GM04504 (cell line): ENCODE data around the gene FGF9.

ENCODE experiments used
- DNase-seq: peaks from one replicate; pipeline ENCODE4 v3.0.0-alpha.2; 2012; ENCODE audit warnings: low read depth

FGF9 gene

GRCh38 chr13:21710163-21710562 lies 39.3 kb downstream of the FGF9 start:
- no peak for DNase-seq

DNA sequence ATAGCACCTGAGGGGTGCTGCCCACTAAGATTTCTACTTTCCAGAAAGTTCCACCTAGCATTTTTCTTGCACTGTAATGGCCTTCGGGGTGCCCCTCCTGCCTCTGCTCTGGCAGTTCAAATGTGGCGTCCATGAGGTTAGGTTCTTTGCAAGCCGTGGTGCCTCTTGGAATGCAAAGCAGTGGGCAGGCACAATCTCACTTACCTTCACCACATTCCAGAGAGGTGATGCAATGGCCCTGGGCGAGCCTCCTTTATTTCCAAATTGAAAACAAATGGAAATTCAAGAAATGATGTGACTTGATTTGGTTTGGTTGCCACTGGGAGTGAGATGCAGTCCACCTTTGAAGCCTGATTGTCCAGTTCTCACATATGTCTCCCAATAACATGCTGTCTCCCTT lies 46.9 kb downstream of the FGF9 start:
- DNase-seq, result no peak

DNA sequence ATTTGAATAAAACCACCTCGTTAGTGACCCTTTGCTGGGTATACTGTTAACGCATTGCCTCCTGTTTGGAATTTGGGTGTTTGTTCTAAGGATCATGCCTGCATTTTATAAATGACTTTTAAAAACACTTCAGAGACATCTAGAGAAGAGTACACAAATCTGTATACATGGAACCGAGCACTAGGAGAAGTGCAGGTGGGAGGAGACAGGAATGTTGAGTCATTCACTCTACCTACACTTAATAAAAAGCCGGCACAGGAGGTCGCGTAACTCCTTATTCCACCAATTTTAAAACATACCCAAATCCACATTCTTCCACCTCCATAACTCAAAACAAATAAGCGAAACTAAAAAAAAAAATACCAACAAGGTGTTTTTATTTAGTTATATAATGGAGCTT lies 48.6 kb downstream of the FGF9 start:
- no peak for DNase-seq

DNA sequence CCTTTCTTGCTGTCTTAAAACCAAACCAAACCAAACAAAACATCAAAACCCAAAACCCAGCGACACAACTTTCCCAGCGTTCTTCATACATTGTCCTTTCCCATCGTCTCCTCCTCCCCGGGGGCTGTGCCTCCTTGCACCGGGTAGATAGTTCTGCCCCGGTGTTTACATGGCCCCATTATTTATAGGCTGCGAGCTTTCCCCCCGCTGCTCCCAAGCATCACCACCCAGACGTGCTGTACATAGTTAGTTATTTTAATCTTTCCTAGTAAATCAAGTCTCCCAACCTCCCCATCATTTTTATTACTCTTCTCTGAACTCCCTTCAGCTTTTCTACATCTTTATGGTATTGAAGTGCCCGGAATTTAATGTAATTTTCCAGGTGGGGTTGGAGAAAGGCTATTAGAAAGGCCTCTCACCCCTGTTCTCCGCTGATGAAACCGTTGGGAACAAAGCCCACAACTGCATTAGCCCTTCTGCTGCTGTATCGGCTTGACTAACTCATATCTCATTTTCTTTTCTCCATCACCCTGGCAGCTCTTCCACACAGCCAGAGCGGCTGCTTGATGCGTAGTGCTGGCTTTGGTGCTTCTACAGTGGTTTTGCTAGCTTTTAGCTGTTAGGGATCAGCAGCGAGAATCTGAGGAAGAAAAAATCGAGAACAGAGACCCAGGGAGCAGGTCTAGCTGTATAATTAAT lies 53.1 kb downstream of the FGF9 start:
- DNase-seq, result no peak

GRCh38 chr13:21730186-21730880 lies 59.5 kb downstream of the FGF9 start:
- DNase-seq, result no peak

GRCh38 chr13:21733475-21734263 lies 62.8 kb downstream of the FGF9 start:
- no peak for DNase-seq

- DNase-seq, result no peak
Measured at GRCh38 chr13:21734961-21735360, 64.1 kb downstream of the FGF9 start.

- DNase-seq, result no peak
Measured at GRCh38 chr13:21735701-21736401, 65.0 kb downstream of the FGF9 start.

GRCh38 chr13:21736926-21737325 lies 66.1 kb downstream of the FGF9 start:
- DNase-seq, result no peak

- DNase-seq, result no peak
Measured at GRCh38 chr13:21738630-21739029, 67.8 kb downstream of the FGF9 start.

GRCh38 chr13:21739771-21740170 lies 68.9 kb downstream of the FGF9 start:
- no peak for DNase-seq

GRCh38 chr13:21741396-21741979 lies 70.6 kb downstream of the FGF9 start:
- DNase-seq, result no peak

GRCh38 chr13:21742096-21742495 lies 71.2 kb downstream of the FGF9 start:
- DNase-seq, result no peak

GRCh38 chr13:21744149-21744548 lies 73.3 kb downstream of the FGF9 start:
- DNase-seq, result no peak

- DNase-seq, result no peak
Measured at GRCh38 chr13:21745307-21745706, 74.4 kb downstream of the FGF9 start.

DNA sequence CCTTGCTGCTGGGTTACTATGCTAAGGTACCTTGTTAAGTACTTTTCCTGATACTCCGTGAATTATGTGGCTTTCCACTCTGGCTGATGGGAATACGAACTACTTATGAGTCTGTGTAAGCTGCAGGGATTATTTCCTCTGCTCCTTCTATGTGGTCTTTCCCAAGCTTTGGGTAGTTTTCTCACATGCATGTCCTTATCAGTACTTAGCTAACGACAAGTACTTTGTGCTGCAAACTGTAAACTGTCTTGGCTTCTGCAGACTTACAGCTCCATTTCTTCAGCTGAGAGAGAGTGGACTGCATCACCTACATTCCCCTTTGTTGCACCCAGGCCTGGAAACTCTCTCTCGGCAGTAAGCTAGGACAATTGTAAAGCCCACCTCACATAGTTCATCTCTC lies 76.6 kb downstream of the FGF9 start:
- no peak for DNase-seq

- no peak for DNase-seq
Measured at GRCh38 chr13:21748166-21748565, 77.3 kb downstream of the FGF9 start.

DNA sequence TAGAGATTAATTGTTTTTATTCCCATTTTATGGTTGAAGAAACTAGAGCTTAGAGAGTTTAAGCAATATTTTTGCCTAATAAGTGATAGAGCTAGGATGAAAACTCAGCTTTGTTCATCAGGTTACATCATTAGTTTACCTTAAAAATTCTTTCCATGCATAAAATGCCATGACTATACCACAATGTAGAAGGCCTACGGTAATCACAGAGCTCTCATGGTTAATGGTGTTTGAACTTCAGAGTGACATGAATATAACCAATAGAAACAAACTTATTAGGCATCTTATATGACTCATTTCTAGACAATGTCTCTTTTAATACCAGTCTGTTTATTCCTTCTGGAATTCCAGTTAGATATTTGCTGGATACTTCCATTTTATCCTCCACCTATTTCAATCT lies 78.5 kb downstream of the FGF9 start:
- DNase-seq, result no peak

DNA sequence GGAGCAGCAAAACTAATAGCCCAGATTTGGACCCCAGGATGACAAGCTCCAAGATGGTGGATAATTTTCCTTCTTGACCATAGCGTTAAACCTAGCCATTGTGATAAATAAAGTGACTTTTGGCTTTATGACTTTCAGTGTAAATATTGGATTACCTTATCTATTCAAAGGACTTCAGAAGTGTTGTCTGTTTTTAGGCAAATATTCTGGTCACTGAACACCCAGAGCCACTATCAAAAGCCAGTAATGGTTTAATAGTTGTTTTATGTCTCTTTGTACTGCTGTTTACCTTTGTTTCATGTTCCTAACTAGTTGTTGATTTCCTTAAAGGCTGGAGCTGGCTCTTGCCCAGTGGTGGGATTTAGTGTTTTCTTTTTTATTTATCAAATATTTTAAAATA lies 81.6 kb downstream of the FGF9 start:
- DNase-seq, result no peak

DNA sequence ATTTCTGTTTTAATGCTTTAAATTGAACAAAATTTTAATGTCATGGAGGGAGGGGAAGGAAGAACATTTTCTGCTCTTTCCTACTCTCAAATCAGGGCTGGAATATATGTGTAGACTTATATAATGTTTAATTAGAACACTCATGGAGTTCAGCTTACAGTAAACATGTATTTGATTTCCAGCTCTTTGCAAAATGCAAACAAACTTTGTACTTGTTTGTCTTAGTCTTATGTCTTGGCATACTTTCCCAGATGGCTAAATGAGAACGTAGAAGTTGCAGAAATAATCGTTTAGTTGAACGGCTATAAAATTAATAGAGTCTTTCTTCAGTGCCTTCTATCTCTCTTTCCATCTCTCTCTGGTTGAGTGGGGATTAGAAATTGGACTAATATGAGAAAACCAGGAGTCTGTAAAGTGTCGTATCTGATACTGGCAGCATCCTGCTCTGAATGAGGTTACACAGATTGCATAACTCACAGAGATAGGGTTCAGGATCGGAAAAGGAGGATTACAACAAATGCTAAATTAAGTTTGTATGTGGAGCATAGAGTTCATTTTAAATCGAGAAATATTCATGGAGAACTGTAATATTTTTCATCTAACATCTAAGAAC lies 82.3 kb downstream of the FGF9 start:
- DNase-seq, result no peak
